Measurements from ENCODE around the gene JPH3. TPM values are rescaled to one million over a fixed set of nuclear protein-coding genes. Genes with fewer than 3 reads are reported as not detected.

Gene JPH3
- total RNA-seq, 4 donors from 2014 or later, result 0.38 TPM; not detected in 3

- TF ChIP-seq, protein P1, sequence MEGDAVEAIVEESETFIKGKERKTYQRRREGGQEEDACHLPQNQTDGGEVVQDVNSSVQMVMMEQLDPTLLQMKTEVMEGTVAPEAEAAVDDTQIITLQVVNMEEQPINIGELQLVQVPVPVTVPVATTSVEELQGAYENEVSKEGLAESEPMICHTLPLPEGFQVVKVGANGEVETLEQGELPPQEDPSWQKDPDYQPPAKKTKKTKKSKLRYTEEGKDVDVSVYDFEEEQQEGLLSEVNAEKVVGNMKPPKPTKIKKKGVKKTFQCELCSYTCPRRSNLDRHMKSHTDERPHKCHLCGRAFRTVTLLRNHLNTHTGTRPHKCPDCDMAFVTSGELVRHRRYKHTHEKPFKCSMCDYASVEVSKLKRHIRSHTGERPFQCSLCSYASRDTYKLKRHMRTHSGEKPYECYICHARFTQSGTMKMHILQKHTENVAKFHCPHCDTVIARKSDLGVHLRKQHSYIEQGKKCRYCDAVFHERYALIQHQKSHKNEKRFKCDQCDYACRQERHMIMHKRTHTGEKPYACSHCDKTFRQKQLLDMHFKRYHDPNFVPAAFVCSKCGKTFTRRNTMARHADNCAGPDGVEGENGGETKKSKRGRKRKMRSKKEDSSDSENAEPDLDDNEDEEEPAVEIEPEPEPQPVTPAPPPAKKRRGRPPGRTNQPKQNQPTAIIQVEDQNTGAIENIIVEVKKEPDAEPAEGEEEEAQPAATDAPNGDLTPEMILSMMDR (IDR thresholded peaks at IDR 0.05; ENCODE audit: low read depth), result no peak
Observed at GRCh38 chr16:87710887-87711286, 108.6 kb downstream of the JPH3 start.

- TF ChIP-seq, protein P1 (IDR thresholded peaks at IDR 0.05; ENCODE audit: low read depth), result no peak
Observed at GRCh38 chr16:87712184-87712762, 110.0 kb downstream of the JPH3 start.

DNA sequence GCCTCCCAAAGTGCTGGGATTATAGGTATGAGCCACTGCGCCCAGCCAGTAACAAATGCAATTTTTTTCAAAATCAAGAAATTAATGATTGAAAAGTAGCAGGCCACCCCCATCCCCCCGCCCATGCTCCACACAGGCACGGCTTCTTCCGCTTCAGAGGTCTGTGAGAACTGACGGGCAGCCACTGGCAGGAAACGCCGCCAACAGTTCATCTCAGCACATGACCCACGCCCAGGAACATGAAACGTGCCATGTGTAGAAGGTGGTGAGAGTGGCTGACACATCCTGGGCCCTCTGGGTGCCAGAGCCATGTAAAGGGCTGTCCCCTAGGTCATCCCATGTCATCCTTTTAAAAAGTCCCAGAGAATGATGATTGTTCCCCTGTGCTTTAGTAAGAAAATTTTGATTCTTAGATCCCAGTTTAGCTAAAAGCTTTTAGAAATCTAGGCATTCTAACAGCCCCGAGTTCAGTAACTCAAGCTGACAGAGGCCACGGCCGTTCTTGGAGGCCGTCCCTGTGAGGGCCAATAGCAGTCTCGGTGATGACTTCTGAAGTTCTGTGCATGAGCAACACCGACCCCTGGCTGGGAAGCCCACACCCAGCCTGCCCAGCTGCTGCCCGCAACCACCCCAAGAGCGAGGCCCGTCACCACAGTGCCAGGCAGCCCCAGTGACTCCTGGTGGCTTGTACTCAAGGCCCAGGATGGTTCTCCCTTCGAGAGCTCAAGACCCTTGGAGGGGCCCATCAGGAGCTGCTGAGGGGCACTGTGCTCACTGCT, 111.3 kb downstream of the JPH3 start:
- TF ChIP-seq, protein P1 (IDR thresholded peaks at IDR 0.05; ENCODE audit: low read depth), result no peak

DNA sequence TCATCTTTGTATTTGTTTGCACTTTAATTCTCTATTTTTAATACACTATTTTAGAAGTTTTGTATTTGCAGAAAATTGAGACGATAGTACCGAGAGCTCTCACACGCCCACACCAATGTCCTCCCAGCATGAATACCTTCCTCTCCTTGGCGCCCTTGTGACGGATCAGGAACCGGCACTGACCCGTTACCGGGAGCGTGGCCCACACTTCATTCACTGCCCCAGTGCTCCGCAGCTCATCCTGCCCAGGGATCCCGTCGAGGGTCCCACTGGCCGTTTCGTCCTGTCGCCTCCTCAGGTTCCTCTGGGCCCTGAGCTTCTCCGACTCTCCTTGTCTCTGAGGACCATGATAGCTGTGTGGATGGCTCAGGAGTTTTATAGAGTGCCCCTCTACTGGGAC, 112.9 kb downstream of the JPH3 start:
- TF ChIP-seq, protein P1 (IDR thresholded peaks at IDR 0.05; ENCODE audit: low read depth), result no peak

GRCh38 chr16:87715658-87716057, 113.3 kb downstream of the JPH3 start:
- TF ChIP-seq, protein P1 (IDR thresholded peaks at IDR 0.05; ENCODE audit: low read depth), result no peak

- TF ChIP-seq, protein P1 (IDR thresholded peaks at IDR 0.05; ENCODE audit: low read depth), result no peak
Observed at GRCh38 chr16:87720446-87720845, 118.1 kb downstream of the JPH3 start.
